K562 (cell line): ENCODE data around the gene GDPD2. TPM values are rescaled to one million over a fixed set of nuclear protein-coding genes. Genes with fewer than 3 reads are reported as not detected.

Experiments used
- ESRRA ChIP-seq: fragments of 450-650 bp; IDR thresholded peaks from 2 replicates; pipeline ENCODE4 v1.6.1; 2014; ENCODE audit warnings: low read depth, mild to moderate bottlenecking, moderate library complexity, borderline replicate concordance
- KDM5B ChIP-seq: fragments of 200-600 bp; sonication (generic); IDR thresholded peaks from 2 replicates; pipeline ENCODE4 v1.6.1; 2012; ENCODE audit warnings: low read depth, mild to moderate bottlenecking, moderate library complexity, low read length, control low read depth, inconsistent platforms; ENCODE audit not compliant: insufficient replicate concordance
- KLF10 ChIP-seq: fragments of 250-450 bp; sonication (Bioruptor Pico); IDR thresholded peaks from 2 replicates; pipeline ENCODE4 v1.6.1; 2021; ENCODE audit warnings: matching md5 sums
- TGIF2 ChIP-seq: sonication (generic); formaldehyde crosslinking; IDR thresholded peaks from 2 replicates; pipeline ENCODE4 v1.8.1; 2022; ENCODE audit warnings: mild to moderate bottlenecking, missing genetic modification reagents, moderate library complexity
- ZBTB12 ChIP-seq: fragments of 250-450 bp; sonication (Bioruptor Pico); IDR thresholded peaks from 2 replicates; pipeline ENCODE4 v1.4.0; 2020
- ZNF133 ChIP-seq: fragments of 250-450 bp; sonication (Bioruptor Pico); IDR thresholded peaks from 2 replicates; pipeline ENCODE4 v1.4.0; 2020; ENCODE audit warnings: mild to moderate bottlenecking
- polyA plus RNA-seq, 8 experiments: library from polyadenylated mRNA; depleted of rRNA in 4 of 8; stranded (reverse) in 5 of 8; unstranded in 3 of 8; fragments of >200 nt; fragmentation: Nextera tagmentation in 2 of 8; fragmentation: Illumina TruSeq in 1 of 8; extraction: Ambion mirVana in 2 of 8; extraction: Trizol in 1 of 8; gene quantifications; 2 replicates each; pipeline versions ENCODE4 v1.2.1 to v1.2.3, GENCODE V29; 2011 to 2014; ENCODE audit warnings: inconsistent platforms in 1 of 8, missing spikeins in 1 of 8
- total RNA-seq, 7 experiments: library from RNA; depleted of rRNA in 6 of 7; stranded (reverse); fragments of >200 nt in 6 of 7; fragmentation: Illumina TruSeq in 2 of 7; extraction: Trizol in 2 of 7; gene quantifications; 2 replicates each; pipeline versions ENCODE4 v1.2.1 to v1.2.3, GENCODE V29; 2011 to 2021; ENCODE audit warnings: low replicate concordance in 1 of 7
- TF ChIP-seq, protein P1 (sequence below): sonication (generic); formaldehyde crosslinking; IDR thresholded peaks from 2 replicates; pipeline ENCODE4 v1.8.0; 2022; ENCODE audit warnings: missing genetic modification reagents, mild to moderate bottlenecking, moderate library complexity, borderline replicate concordance

Gene GDPD2
- total and polyA plus RNA-seq, 9 of the 15 experiments (the other 6 are each of a cell fraction or from before 2014, with no cell fraction given): not detected

DNA sequence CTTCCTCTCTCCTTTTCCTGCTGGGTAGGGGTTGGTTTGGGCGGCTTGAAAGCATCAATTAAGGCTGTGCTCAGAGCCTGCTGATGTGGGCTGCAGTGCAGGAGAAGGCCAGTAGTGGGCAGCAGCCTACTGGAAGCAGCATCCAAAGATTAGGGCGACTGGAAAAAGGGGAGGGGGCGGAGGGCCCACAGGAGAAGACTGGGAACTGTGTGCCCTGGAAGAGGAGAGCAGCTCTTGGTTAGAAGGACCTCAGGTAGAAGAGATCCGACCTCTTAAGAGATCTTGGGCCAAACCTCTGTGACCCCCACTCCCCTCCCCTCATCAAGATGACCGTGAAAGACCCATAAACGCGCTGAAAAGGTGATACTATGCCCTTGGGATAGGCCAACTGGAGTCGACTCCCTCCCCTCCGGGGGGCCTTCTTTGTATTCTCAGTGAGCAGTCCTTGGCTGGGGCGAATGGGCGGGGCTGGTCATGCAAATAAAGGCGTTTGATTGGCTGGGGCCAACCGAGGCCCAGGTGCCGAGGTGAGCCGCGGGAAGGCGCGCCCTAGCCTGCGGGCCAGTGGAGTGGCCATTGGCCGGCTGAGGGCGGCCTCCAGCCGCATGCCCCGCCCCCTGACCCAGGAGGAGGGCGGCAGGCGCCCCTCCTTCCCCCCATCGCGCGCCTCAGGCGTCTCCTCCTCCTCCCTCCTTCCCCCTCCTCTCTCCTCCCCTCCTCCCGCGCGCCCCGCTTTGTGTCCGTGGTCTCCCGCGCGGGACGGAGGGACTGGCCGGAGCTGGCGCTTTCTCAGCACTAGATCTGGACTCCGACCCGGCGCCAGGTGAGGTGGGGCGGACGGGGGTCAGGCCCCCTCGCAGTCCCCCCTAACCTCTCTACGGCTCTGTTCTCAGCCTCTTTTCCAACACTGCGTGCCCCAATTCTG is 31.6 kb downstream of the GDPD2 start (continued):
- TF ChIP-seq ZBTB12 (CRISPR knock-in tag): no peak
- no peak for TF ChIP-seq KLF10 (CRISPR knock-in tag)
- no peak for TF ChIP-seq TGIF2 (CRISPR knock-in tag)
- TF ChIP-seq ZNF133 (CRISPR knock-in tag): no peak
- TF ChIP-seq KDM5B: peak; percentile 27
- TF ChIP-seq, protein P1, sequence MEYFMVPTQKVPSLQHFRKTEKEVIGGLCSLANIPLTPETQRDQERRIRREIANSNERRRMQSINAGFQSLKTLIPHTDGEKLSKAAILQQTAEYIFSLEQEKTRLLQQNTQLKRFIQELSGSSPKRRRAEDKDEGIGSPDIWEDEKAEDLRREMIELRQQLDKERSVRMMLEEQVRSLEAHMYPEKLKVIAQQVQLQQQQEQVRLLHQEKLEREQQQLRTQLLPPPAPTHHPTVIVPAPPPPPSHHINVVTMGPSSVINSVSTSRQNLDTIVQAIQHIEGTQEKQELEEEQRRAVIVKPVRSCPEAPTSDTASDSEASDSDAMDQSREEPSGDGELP (CRISPR knock-in tag): 0 out of 2 replicates have a peak, but pooled peaks have one; percentile 15
- TF ChIP-seq ESRRA: peak; percentile 69
- TF ChIP-seq, all 486 proteins: peak for 32
